ENCODE measurements around the gene METTL2B. TPM values are rescaled to one million over a fixed set of nuclear protein-coding genes. Genes with fewer than 3 reads are reported as not detected.
"Not testable (repeated sequence)": the region's sequence is repeated elsewhere in the genome, so short reads cannot be mapped to it uniquely, and the experiment has no call there.

METTL2B gene
- total RNA-seq, 4 donors from 2014 or later = 21.6 to 27.9 (median 24.1) TPM

- not testable (repeated sequence) for H3K27me3 ChIP-seq; H3K27ac ChIP-seq; H3K4me3 ChIP-seq; DNase-seq (ENCODE audit: low spot score in 2 of 2); H3K9me3 ChIP-seq
- H3K4me1 ChIP-seq = peaks cover 0 to 17% (median 0%) of the 10 kb centered on the region in 4 donors
- peaks cover 0 to 46% (median 0%) of the 10 kb centered on the region in 3 donors for H3K36me3 ChIP-seq
- WGBS, 2 donors = 90 to 94% methylated on average over 9 of the region's 9 CpGs
Observed at GRCh38 chr7:128546319-128546851, 69.8 kb downstream of the METTL2B start.

GRCh38 chr7:128550920-128551319 lies 74.4 kb downstream of the METTL2B start:
- no peak for DNase-seq (ENCODE audit: low spot score in 2 of 2)
- H3K36me3 ChIP-seq = peaks cover 0 to 21% (median 0%) of the 10 kb centered on the region in 3 donors
- no peaks in the 10 kb centered on the region for H3K27me3 ChIP-seq
- 89 to 96% methylated on average over 1 of the region's 1 CpG for WGBS, 2 donors
- TF ChIP-seq CTCF (IDR thresholded peaks at IDR 0.05) (no peak), EP300 (IDR thresholded peaks at IDR 0.05) (no peak), POLR2A (IDR thresholded peaks at IDR 0.05) (no peak)
- H3K4me3 ChIP-seq = no peak overlapping the region
- H3K4me1 ChIP-seq = peaks cover 0 to 9% (median 0%) of the 10 kb centered on the region in 4 donors
- no peaks in the 10 kb centered on the region for H3K9me3 ChIP-seq
- H3K27ac ChIP-seq = no peak overlapping the region

- H3K4me3 ChIP-seq; H3K36me3 ChIP-seq; H3K27ac ChIP-seq; H3K27me3 ChIP-seq; H3K9me3 ChIP-seq; H3K4me1 ChIP-seq; DNase-seq (ENCODE audit: low spot score in 2 of 2): not testable (repeated sequence)
- WGBS, 2 donors = 9 to 41% methylated on average over 1 of the region's 1 CpG
Observed at GRCh38 chr7:128554394-128554793, 77.8 kb downstream of the METTL2B start.

Small RNA genes within 50 kb of the gene (small RNA-seq; reads per million reads assigned to genes)
- gene AC010655.1 = not detected
- not detected for gene AC010655.2
- not detected for gene RF00017
- gene RNU7-54P = not detected

Other genes with a start within 250 kb of the METTL2B start
- 10 to 100 TPM; 15.9 to 70.7 (median 40.5) TPM for gene LEP, start 235.5 kb upstream of the METTL2B start, total RNA-seq
- 10 to 100 TPM; 25.1 to 89.4 (median 51.0) TPM for gene RBM28, start 132.8 kb upstream of the METTL2B start, total RNA-seq
- 1 to 10 TPM in 2 of 4 donors, under 1 TPM in 2; 0.78 to 6.6 (median 2.6) TPM for gene PRRT4, start 115.1 kb upstream of the METTL2B start, total RNA-seq
- gene IMPDH1, start 66.8 kb upstream of the METTL2B start, total RNA-seq = 100 to 1,000 TPM in 1 of 4 donors, 10 to 100 TPM in 3; 50.2 to 102 (median 74.0) TPM
- 10 to 100 TPM; 32.4 to 64.2 (median 38.3) TPM for gene HILPDA, start 20.9 kb upstream of the METTL2B start, total RNA-seq
- gene GARIN1A, start 195.5 kb downstream of the METTL2B start, total RNA-seq = 1 to 10 TPM in 2 of 4 donors, under 1 TPM in 2; 0.63 to 3.5 (median 1.8) TPM

Data from tibial nerve (tissue), 4 donors.